SK-N-SH (cell line): ENCODE data around the gene FKBP9. TPM values are rescaled to one million over a fixed set of nuclear protein-coding genes. Genes with fewer than 3 reads are reported as not detected.
"Not testable (repeated sequence)": the region's sequence is repeated elsewhere in the genome, so short reads cannot be mapped to it uniquely, and the experiment has no call there.

Source experiments
- CTCF ChIA-PET: fragments of 300-600, 350-600 bp; formaldehyde crosslinking; extraction: SDS; loops from one replicate; lab custom pipeline; 2021; lab: Yijun Ruan, JAX
- POLR2A ChIA-PET: fragments of 350-600 bp; sonication (Branson Sonifier 250); formaldehyde crosslinking; extraction: SDS; loops from one replicate; lab custom pipeline; 2020; ENCODE audit warnings: antibody characterized with exemption, inconsistent platforms; lab: Yijun Ruan, JAX
- DNase-seq: peaks from one replicate; pipeline ENCODE4 v3.0.0; 2012
- H2AFZ ChIP-seq: fragments of 200-600 bp; sonication (generic); 2 replicates; pipeline ENCODE4 v1.8.1; 2016; ENCODE audit warnings: antibody characterized with exemption, mild to moderate bottlenecking, low read depth
- H3F3A ChIP-seq: fragments of 200-600 bp; sonication (generic); replicated peaks from 2 replicates; pipeline ENCODE3; 2016; ENCODE audit warnings: antibody characterized with exemption, mild to moderate bottlenecking; ENCODE audit not compliant: insufficient read depth
- H3K27ac ChIP-seq, 2 experiments: fragments of 200-500 bp in 1 of 2; fragments of 200-600 bp in 1 of 2; sonication (Bioruptor generic) in 1 of 2; sonication (generic), shearing (Covaris generic) in 1 of 2; 2 replicates each; pipeline versions ENCODE4 v1.5.1 to v1.6.1; 2014 to 2016; ENCODE audit warnings: low read depth in 2 of 2, inconsistent platforms in 1 of 2, low read length in 1 of 2, mild to moderate bottlenecking in 1 of 2, mixed read lengths in 1 of 2
- H3K27me3 ChIP-seq: fragments of 200-600 bp; sonication (generic), shearing (Covaris generic); 2 replicates; pipeline ENCODE4 v1.6.1; 2016; ENCODE audit warnings: mixed run types; ENCODE audit not compliant: insufficient read depth
- H3K36me3 ChIP-seq, 2 experiments: fragments of 200-500 bp in 1 of 2; fragments of 200-600 bp in 1 of 2; sonication (Bioruptor generic) in 1 of 2; sonication (generic) in 1 of 2; replicated peaks in 1 of 2; 2 replicates each; pipeline versions ENCODE3 to v1.5.1; 2014 to 2016; ENCODE audit warnings: low read length in 1 of 2, mild to moderate bottlenecking in 1 of 2; ENCODE audit not compliant: insufficient read depth in 2 of 2, control insufficient read depth in 1 of 2
- H3K4me1 ChIP-seq, 2 experiments: fragments of 200-500 bp in 1 of 2; fragments of 200-600 bp in 1 of 2; sonication (Bioruptor generic) in 1 of 2; sonication (generic), shearing (Covaris generic) in 1 of 2; 2 replicates each; pipeline versions ENCODE4 v1.5.1 to v1.6.1; 2014 to 2016; ENCODE audit warnings: low read depth in 1 of 2, low read length in 1 of 2, mixed run types in 1 of 2; ENCODE audit not compliant: insufficient read depth in 2 of 2, control insufficient read depth in 1 of 2
- H3K4me2 ChIP-seq: fragments of 200-600 bp; sonication (generic), shearing (Covaris generic); 2 replicates; pipeline ENCODE4 v1.6.1; 2017; ENCODE audit warnings: mixed run types
- H3K4me3 ChIP-seq, 2 experiments: fragments of 200-500 bp in 1 of 2; fragments of 200-600 bp in 1 of 2; sonication (Bioruptor generic) in 1 of 2; sonication (generic), shearing (Covaris generic) in 1 of 2; 2 replicates each; pipeline versions ENCODE4 v1.5.1 to v1.8.1; 2014 to 2016; ENCODE audit warnings: low read depth in 2 of 2, inconsistent platforms in 1 of 2, low read length in 1 of 2, mild to moderate bottlenecking in 1 of 2, mixed read lengths in 1 of 2, moderate library complexity in 1 of 2
- H3K79me2 ChIP-seq: fragments of 200-600 bp; sonication (generic); 2 replicates; pipeline ENCODE4 v1.8.1; 2017; ENCODE audit warnings: mild to moderate bottlenecking; ENCODE audit not compliant: insufficient read depth
- H3K9ac ChIP-seq: fragments of 200-600 bp; sonication (generic); 2 replicates; pipeline ENCODE4 v1.6.1; 2017; ENCODE audit warnings: mixed run types
- H3K9me2 ChIP-seq: fragments of 200-600 bp; sonication (generic); 2 replicates; pipeline ENCODE4 v1.6.1; 2017; ENCODE audit warnings: mixed run types
- H3K9me3 ChIP-seq: fragments of 200-600 bp; sonication (generic); 2 replicates; pipeline ENCODE4 v1.6.1; 2017; ENCODE audit warnings: mixed run types, mild to moderate bottlenecking, moderate library complexity
- H4K20me1 ChIP-seq: fragments of 200-600 bp; sonication (generic); 2 replicates; pipeline ENCODE4 v1.6.1; 2017; ENCODE audit warnings: mild to moderate bottlenecking, mixed run types; ENCODE audit not compliant: insufficient read depth
- JUND ChIP-seq: IDR thresholded peaks from 2 replicates; pipeline ENCODE4 v1.4.0; 2012
- TCF12 ChIP-seq: IDR thresholded peaks from 2 replicates; pipeline ENCODE4 v1.4.0; 2012
- WGBS: methylation state at CpG from one replicate; pipeline ENCODE4 v1.1.6; 2017; ENCODE audit warnings: low lambda C conversion rate; 5-methylcytosine and 5-hydroxymethylcytosine counted together
- polyA plus RNA-seq, 3 experiments: library from polyadenylated mRNA; depleted of rRNA; stranded (reverse); fragments of >200 nt; gene quantifications; 2 replicates each; pipeline ENCODE4 v1.2.3, GENCODE V29; 2012

Gene FKBP9
- polyA plus RNA-seq, 1 of the 3 experiments (the other 2 are of a cell fraction): 211 TPM

GRCh38 chr7:32977159-32977558 lies 19.9 kb downstream of the FKBP9 start:
- 98% methylated on average over 2 of the region's 2 CpGs for WGBS
- DNase-seq, H3K9ac ChIP-seq, H3K27ac ChIP-seq, CTCF ChIA-PET, H3K4me1 ChIP-seq, H2AFZ ChIP-seq, H3K9me3 ChIP-seq, H3K79me2 ChIP-seq, H4K20me1 ChIP-seq, H3F3A ChIP-seq, H3K4me2 ChIP-seq, H3K9me2 ChIP-seq, H3K4me3 ChIP-seq, POLR2A ChIA-PET, H3K27me3 ChIP-seq: not testable (repeated sequence)
- H3K36me3 ChIP-seq: peaks cover 13 to 28% of the 10 kb centered on the region in 2 experiments

- POLR2A ChIA-PET, H3K27ac ChIP-seq, H3K4me2 ChIP-seq: not testable (repeated sequence)
Measured at GRCh38 chr7:32979246-32979645, 22.0 kb downstream of the FKBP9 start.

GRCh38 chr7:32979902-32980301 lies 22.7 kb downstream of the FKBP9 start:
- Histone ChIP-seq H3F3A (peaks cover 13% of the 10 kb centered on the region), H3K36me3 (peaks cover 13 to 38% of the 10 kb centered on the region in 2 experiments)
- H3K4me3 ChIP-seq, H3K9me2 ChIP-seq, H2AFZ ChIP-seq, CTCF ChIA-PET, H3K27ac ChIP-seq, POLR2A ChIA-PET, H3K9me3 ChIP-seq, H3K9ac ChIP-seq, H3K79me2 ChIP-seq, H3K4me2 ChIP-seq, H3K27me3 ChIP-seq, H3K4me1 ChIP-seq, H4K20me1 ChIP-seq, DNase-seq: not testable (repeated sequence)
- WGBS: 100% methylated on average over 1 of the region's 2 CpGs

More at GRCh38 chr7:32979246-32979645, 22.0 kb downstream of the FKBP9 start:
- peaks cover 13 to 38% of the 10 kb centered on the region in 2 experiments for H3K36me3 ChIP-seq
- H4K20me1 ChIP-seq, CTCF ChIA-PET, H3K9me2 ChIP-seq, DNase-seq, H3F3A ChIP-seq, H3K4me1 ChIP-seq, H2AFZ ChIP-seq, H3K4me3 ChIP-seq, H3K9ac ChIP-seq, H3K9me3 ChIP-seq, H3K79me2 ChIP-seq, H3K27me3 ChIP-seq: not testable (repeated sequence)
- 89% methylated on average over 6 of the region's 6 CpGs for WGBS
- TF ChIP-seq JUND (0 out of 2 replicates have a peak, but pooled peaks have one; percentile 7), TCF12 (peak; percentile 6; the same call in 1 of the 2 replicates)

- WGBS: 98% methylated on average over 8 of the region's 8 CpGs
- POLR2A ChIA-PET: not testable (repeated sequence)
- CTCF ChIA-PET: interaction anchor here (1.5 kb wide), 1 partner anchor 142 kb away, joined by 4 read pairs; no protein-coding TSS in a partner anchor
Measured at GRCh38 chr7:32988148-32988547, 30.9 kb downstream of the FKBP9 start.

More at GRCh38 chr7:32988148-32988547, 30.9 kb downstream of the FKBP9 start:
- DNase-seq, H4K20me1 ChIP-seq, H3K79me2 ChIP-seq, H3K9me2 ChIP-seq, H3K4me3 ChIP-seq, H2AFZ ChIP-seq, H3K9me3 ChIP-seq, H3K27me3 ChIP-seq, H3K4me1 ChIP-seq, H3K27ac ChIP-seq, H3K9ac ChIP-seq, H3K4me2 ChIP-seq: not testable (repeated sequence)
- Histone ChIP-seq H3K36me3 (peaks cover 6 to 30% of the 10 kb centered on the region in 2 experiments), H3F3A (peaks cover 19% of the 10 kb centered on the region)
